ENCODE measurements around the gene SPATA31E1. TPM values are rescaled to one million over a fixed set of nuclear protein-coding genes. Genes with fewer than 3 reads are reported as not detected.
A peak's percentile ranks its signal among the peaks of the same experiment; 100 is the strongest.

The SPATA31E1 gene
- total RNA-seq, 1 donor from 2014 or later = not detected

DNA sequence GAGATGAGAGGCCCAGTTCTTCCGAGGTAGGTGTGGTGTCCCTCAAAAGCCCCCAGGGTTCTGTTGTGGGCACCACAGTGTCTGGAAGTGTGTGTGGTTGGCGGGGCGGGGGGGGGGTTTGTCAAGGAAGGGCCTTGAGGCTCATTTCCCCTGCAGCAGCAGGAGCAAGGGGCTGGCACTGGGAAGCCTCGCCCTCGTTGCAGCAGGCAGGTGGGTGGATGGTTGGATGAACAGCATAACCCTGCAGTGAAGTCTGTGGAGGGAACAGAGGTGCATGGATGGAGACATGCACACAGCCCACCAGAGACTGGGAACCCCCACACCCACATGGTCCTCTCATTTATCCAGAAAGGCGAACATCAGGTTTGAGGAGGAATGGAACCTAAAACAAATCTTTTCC, 2.0 kb upstream of the SPATA31E1 start:
- Mint-ChIP-seq H3K4me3 (no peak overlapping the region), H3K27me3 (ENCODE audit: insufficient read depth, low read depth) (peaks cover 11% of the 10 kb centered on the region), H3K4me1 (peaks cover 7% of the 10 kb centered on the region), H3K27ac (no peak overlapping the region), H3K9me3 (peaks cover 4% of the 10 kb centered on the region), H3K36me3 (no peaks in the 10 kb centered on the region)
- Histone ChIP-seq H3K79me2 (ENCODE audit: low read depth) (no peaks in the 10 kb centered on the region), H4K20me1 (ENCODE audit: low read depth) (no peaks in the 10 kb centered on the region), H3K36me3 (no peaks in the 10 kb centered on the region), H3K9me3 (ENCODE audit: low read depth) (no peaks in the 10 kb centered on the region), H2AFZ (replicated peaks) (no peak overlapping the region), H3K4me2 (no peak overlapping the region), H3K4me3 (no peak overlapping the region), H3K4me1 (peaks cover 9% of the 10 kb centered on the region), H3K27ac (no peak overlapping the region), H3K27me3 (no peaks in the 10 kb centered on the region), H3F3A (ENCODE audit: low read depth) (no peaks in the 10 kb centered on the region), H3K9ac (no peak overlapping the region)
- TF ChIP-seq CTCF (IDR thresholded peaks at IDR 0.05) (no peak), EZH2 (IDR thresholded peaks at IDR 0.05) (no peak), EZH2phosphoT487 (IDR thresholded peaks at IDR 0.05) (no peak)
- DNase-seq (ENCODE audit: low spot score) = no peak

- Histone ChIP-seq H4K20me1 (ENCODE audit: low read depth) (no peaks in the 10 kb centered on the region), H3K27me3 (no peaks in the 10 kb centered on the region), H3K36me3 (no peaks in the 10 kb centered on the region), H3K9me3 (ENCODE audit: low read depth) (no peaks in the 10 kb centered on the region), H3K4me2 (no peak overlapping the region), H3K4me3 (no peak overlapping the region), H3K27ac (no peak overlapping the region), H3K4me1 (peaks cover 9% of the 10 kb centered on the region), H3K9ac (no peak overlapping the region), H2AFZ (replicated peaks) (peak overlapping the region; percentile 34), H3F3A (ENCODE audit: low read depth) (no peaks in the 10 kb centered on the region), H3K79me2 (ENCODE audit: low read depth) (no peaks in the 10 kb centered on the region)
- no peak for TF ChIP-seq EZH2 (IDR thresholded peaks at IDR 0.05)
- no peak for TF ChIP-seq EZH2phosphoT487 (IDR thresholded peaks at IDR 0.05)
- no peak for TF ChIP-seq CTCF (IDR thresholded peaks at IDR 0.05)
- no peaks in the 10 kb centered on the region for H3K36me3 Mint-ChIP-seq
- H3K27ac Mint-ChIP-seq = no peak overlapping the region
- peaks cover 3% of the 10 kb centered on the region for H3K27me3 Mint-ChIP-seq (ENCODE audit: insufficient read depth, low read depth)
- H3K9me3 Mint-ChIP-seq = no peaks in the 10 kb centered on the region
- no peak overlapping the region for H3K4me3 Mint-ChIP-seq
- H3K4me1 Mint-ChIP-seq = peaks cover 7% of the 10 kb centered on the region
- no peak for DNase-seq (ENCODE audit: low spot score)
Observed at GRCh38 chr9:87883274-87883673, 597 bp downstream of the SPATA31E1 start.

GRCh38 chr9:87883990-87884389, 1.3 kb downstream of the SPATA31E1 start:
- no peak overlapping the region for H3K4me3 ChIP-seq
- H3K27ac ChIP-seq = no peak overlapping the region
- peaks cover 7% of the 10 kb centered on the region for H3K4me1 Mint-ChIP-seq
- peak; percentile 26 for DNase-seq (ENCODE audit: low spot score)
- H3K27me3 ChIP-seq = no peaks in the 10 kb centered on the region
- no peaks in the 10 kb centered on the region for H3K79me2 ChIP-seq (ENCODE audit: low read depth)
- H3K9me3 ChIP-seq (ENCODE audit: low read depth) = no peaks in the 10 kb centered on the region
- no peaks in the 10 kb centered on the region for H3K9me3 Mint-ChIP-seq
- no peaks in the 10 kb centered on the region for H3K36me3 Mint-ChIP-seq
- H4K20me1 ChIP-seq (ENCODE audit: low read depth) = no peaks in the 10 kb centered on the region
- TF ChIP-seq EZH2 (IDR thresholded peaks at IDR 0.05) = no peak
- no peak for TF ChIP-seq EZH2phosphoT487 (IDR thresholded peaks at IDR 0.05)
- TF ChIP-seq CTCF (IDR thresholded peaks at IDR 0.05) = peak; percentile 43
- H3K4me3 Mint-ChIP-seq = no peak overlapping the region
- peaks cover 9% of the 10 kb centered on the region for H3K4me1 ChIP-seq
- no peak overlapping the region for H3K27ac Mint-ChIP-seq
- H3K36me3 ChIP-seq = no peaks in the 10 kb centered on the region
- no peak overlapping the region for H3K4me2 ChIP-seq
- no peak overlapping the region for H3K9ac ChIP-seq
- peaks cover 3% of the 10 kb centered on the region for H3K27me3 Mint-ChIP-seq (ENCODE audit: insufficient read depth, low read depth)
- H2AFZ ChIP-seq (replicated peaks) = peak overlapping the region; percentile 68
- H3F3A ChIP-seq (ENCODE audit: low read depth) = no peaks in the 10 kb centered on the region
